ENCODE measurements around the gene EPHA8.

GRCh38 chr1:22639286-22639685 lies 76.0 kb downstream of the EPHA8 start:
- TF ChIP-seq CTCF (tag by site-specific recombination; IDR thresholded peaks at IDR 0.05) (no peak), PATZ1 (tag by site-specific recombination; IDR thresholded peaks at IDR 0.05) (no peak), SP2 (tag by site-specific recombination; IDR thresholded peaks at IDR 0.05) (no peak), ZNF311 (tag by site-specific recombination; IDR thresholded peaks at IDR 0.05; ENCODE audit: borderline replicate concordance) (no peak), INSM2 (tag by site-specific recombination; IDR thresholded peaks at IDR 0.05) (no peak), OVOL3 (tag by site-specific recombination; IDR thresholded peaks at IDR 0.05) (no peak), PRDM2 (tag by site-specific recombination; IDR thresholded peaks at IDR 0.05; ENCODE audit: borderline replicate concordance) (no peak), MEIS1 (CRISPR knock-in tag; IDR thresholded peaks at IDR 0.05; ENCODE audit: borderline replicate concordance) (no peak), ZNF670 (tag by site-specific recombination; IDR thresholded peaks at IDR 0.05; ENCODE audit: low read depth) (no peak), ZNF292 (tag by site-specific recombination; IDR thresholded peaks at IDR 0.05; ENCODE audit: borderline replicate concordance, low read depth) (no peak)
